GM18505 (cell line): ENCODE measurements around the gene HNRNPA0.

Experiments
- ATAC-seq: cut with Tn5 transposase; IDR thresholded peaks from one replicate; pipeline ENCODE4 v1.9.1; 2021; ENCODE audit not compliant: unreplicated experiment
- POLR2A ChIP-seq: IDR thresholded peaks from 4 replicates; pipeline ENCODE4 v1.6.1; 2011; ENCODE audit warnings: borderline replicate concordance; ENCODE audit not compliant: insufficient read depth, insufficient read length; ENCODE audit errors: extremely low read depth

HNRNPA0 gene

DNA sequence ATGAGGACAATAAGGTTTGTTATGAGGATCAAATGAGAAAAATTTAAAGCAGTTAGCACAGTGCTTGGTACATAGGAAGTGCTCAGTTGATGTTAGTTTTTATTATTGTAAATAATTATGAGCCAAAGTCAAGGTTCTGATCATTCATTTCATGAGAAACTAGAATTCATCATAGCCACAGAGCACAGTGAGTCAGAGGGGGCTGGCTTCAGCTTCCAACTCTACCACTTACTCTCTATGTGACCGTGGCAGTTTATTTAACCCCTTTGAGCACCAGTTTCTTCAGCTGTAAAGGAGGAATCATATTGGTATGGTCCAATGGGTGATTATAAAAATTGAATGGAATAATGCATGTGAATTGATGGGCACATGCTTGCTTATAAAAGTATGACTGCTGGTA is 57.7 kb downstream of the HNRNPA0 start:
- no peak for ATAC-seq
- TF ChIP-seq POLR2A = no peak

- TF ChIP-seq POLR2A = no peak
- no peak for ATAC-seq
Measured at GRCh38 chr5:137695651-137696428, 58.3 kb downstream of the HNRNPA0 start.
